ENCODE measurements around the gene OLA1. TPM values are rescaled to one million over a fixed set of nuclear protein-coding genes. Genes with fewer than 3 reads are reported as not detected.

Gene OLA1
- polyA plus RNA-seq, 1 experiment, result 36.7 TPM

DNA sequence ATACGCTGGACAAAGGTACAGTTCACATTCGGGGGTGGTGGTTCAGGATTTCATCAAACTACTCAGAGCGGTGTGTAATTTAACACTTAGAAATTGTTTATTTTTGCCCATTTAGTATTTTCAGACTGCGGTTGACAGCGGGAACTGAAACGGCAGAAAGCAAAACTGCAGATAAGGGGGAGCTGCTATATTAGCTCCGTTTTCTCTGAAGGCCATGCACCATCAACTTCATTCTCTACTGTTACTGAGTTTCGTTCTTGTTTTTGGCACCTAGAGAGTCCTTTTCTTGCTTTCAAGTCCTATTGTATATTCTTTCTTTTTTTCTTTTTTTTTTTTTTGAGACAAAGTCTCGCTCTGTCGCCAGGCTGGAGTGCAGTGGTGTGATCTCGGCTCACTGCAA is 161.6 kb downstream of the OLA1 start:
- CTCF ChIA-PET, result no interaction called here
- no peaks in the 10 kb centered on the region for H3K36me3 ChIP-seq (ENCODE audit: control insufficient read depth, insufficient read depth, low read length)
- H3K27me3 ChIP-seq (ENCODE audit: control insufficient read depth, insufficient read depth, low read length), result no peaks in the 10 kb centered on the region
- TF ChIP-seq, protein P1, sequence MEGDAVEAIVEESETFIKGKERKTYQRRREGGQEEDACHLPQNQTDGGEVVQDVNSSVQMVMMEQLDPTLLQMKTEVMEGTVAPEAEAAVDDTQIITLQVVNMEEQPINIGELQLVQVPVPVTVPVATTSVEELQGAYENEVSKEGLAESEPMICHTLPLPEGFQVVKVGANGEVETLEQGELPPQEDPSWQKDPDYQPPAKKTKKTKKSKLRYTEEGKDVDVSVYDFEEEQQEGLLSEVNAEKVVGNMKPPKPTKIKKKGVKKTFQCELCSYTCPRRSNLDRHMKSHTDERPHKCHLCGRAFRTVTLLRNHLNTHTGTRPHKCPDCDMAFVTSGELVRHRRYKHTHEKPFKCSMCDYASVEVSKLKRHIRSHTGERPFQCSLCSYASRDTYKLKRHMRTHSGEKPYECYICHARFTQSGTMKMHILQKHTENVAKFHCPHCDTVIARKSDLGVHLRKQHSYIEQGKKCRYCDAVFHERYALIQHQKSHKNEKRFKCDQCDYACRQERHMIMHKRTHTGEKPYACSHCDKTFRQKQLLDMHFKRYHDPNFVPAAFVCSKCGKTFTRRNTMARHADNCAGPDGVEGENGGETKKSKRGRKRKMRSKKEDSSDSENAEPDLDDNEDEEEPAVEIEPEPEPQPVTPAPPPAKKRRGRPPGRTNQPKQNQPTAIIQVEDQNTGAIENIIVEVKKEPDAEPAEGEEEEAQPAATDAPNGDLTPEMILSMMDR (IDR thresholded peaks at IDR 0.05; ENCODE audit: insufficient read depth, low read depth, low read length), result no peak
- H3K4me3 ChIP-seq (ENCODE audit: low read depth, low read length), result no peak overlapping the region
- DNase-seq (ENCODE audit: low read depth), result no peak
- POLR2A ChIA-PET, result no interaction called here

DNA sequence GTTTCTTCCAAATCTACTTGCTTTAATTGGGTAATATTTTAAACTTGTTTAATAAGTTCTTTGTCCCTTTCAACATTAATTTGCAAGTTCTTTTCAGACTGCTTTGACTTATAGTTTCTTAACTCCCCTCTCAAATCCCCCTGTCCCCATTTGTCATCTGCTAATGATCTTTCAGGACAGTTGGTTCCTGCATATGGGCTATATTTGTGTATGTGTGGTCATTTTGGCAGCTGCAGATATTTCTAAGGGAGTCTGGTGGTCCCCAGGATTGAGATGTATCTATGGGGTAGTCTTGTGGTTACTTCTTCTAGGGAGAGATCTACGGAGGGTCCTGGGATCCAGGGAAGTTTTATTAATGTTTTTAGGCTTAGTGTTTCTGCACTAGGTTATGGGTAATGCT is 162.6 kb downstream of the OLA1 start:
- TF ChIP-seq, protein P1 (IDR thresholded peaks at IDR 0.05; ENCODE audit: insufficient read depth, low read depth, low read length), result no peak
- no peaks in the 10 kb centered on the region for H3K27me3 ChIP-seq (ENCODE audit: control insufficient read depth, insufficient read depth, low read length)
- ChIA-PET CTCF (no interaction called here), POLR2A (no interaction called here)
- no peaks in the 10 kb centered on the region for H3K36me3 ChIP-seq (ENCODE audit: control insufficient read depth, insufficient read depth, low read length)
- no peak for DNase-seq (ENCODE audit: low read depth)
- no peak overlapping the region for H3K4me3 ChIP-seq (ENCODE audit: low read depth, low read length)

DNA sequence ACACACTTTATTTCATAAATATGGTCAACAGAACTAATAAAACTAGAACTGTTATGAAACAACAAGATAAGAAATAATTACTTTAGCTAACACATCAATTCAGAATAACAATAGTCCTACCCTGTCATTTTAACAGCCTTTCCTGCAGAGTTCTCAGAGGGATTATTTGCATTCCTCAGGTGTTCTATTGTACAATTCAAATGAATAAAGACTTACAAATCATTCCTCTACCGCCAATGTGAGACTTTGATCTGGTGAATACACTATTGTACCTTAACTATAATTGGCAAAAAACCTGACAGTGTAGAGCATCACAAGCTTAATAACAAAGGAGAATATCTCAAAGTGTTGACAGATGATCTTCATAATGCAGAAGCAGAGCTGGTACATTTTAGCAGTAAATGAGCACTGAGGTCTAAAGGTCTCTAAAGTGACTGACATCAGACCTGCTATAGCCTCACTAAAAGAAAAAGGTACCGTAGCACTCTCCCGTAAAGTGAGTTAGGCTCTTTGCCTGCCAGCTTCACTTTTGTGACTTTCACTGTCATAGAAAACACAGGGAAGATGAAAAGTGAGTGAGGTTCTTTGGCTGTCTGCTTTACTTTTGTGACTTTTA is 164.4 kb downstream of the OLA1 start:
- Histone ChIP-seq H3K36me3 (ENCODE audit: control insufficient read depth, insufficient read depth, low read length) (no peaks in the 10 kb centered on the region), H3K4me3 (ENCODE audit: low read depth, low read length) (no peak overlapping the region), H3K27me3 (ENCODE audit: control insufficient read depth, insufficient read depth, low read length) (no peaks in the 10 kb centered on the region)
- TF ChIP-seq, protein P1 (IDR thresholded peaks at IDR 0.05; ENCODE audit: insufficient read depth, low read depth, low read length), result no peak
- POLR2A ChIA-PET, result no interaction called here
- CTCF ChIA-PET, result no interaction called here
- no peak for DNase-seq (ENCODE audit: low read depth)

DNA sequence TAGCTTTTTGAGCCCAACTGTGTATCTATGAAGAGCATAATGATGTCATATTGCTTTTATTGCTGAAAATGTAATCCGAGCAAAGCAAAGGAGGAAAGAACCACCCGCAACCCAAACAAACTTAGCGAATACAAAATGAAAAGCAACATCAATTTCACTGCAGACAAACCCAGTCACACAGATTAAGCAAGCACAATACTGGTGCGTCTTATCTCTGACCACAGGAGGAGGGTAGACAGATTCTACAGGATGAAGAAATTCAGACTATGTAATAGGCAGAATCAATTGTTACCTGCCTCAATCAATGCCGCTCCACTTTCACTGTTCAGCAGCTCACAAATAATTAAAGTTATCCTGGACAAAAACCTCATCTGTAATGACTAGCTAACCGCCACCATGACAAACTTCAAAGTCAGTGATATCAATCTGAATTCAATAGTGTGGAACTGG is 167.6 kb downstream of the OLA1 start:
- no peaks in the 10 kb centered on the region for H3K36me3 ChIP-seq (ENCODE audit: control insufficient read depth, insufficient read depth, low read length)
- no peak for DNase-seq (ENCODE audit: low read depth)
- TF ChIP-seq, protein P1 (IDR thresholded peaks at IDR 0.05; ENCODE audit: insufficient read depth, low read depth, low read length), result no peak
- no peaks in the 10 kb centered on the region for H3K27me3 ChIP-seq (ENCODE audit: control insufficient read depth, insufficient read depth, low read length)
- ChIA-PET CTCF (no interaction called here), POLR2A (no interaction called here)
- no peak overlapping the region for H3K4me3 ChIP-seq (ENCODE audit: low read depth, low read length)

DNA sequence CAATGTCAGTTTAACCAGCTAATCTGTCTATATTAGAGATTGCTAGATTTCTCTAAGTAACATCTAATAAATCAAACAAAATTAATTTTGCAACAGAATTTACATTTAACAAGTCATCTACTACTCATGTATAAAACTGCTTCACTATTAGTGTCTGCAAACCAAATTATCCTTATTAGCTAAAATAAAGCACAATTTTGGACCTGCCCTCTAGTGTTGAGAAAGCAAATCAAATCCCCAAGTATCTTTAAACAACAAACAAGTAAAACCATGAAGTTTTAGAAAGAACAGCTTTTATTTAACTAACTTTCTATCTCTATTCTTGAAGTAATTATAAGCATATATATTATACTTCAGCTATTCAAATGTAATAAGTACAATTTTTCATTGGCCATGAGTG is 170.1 kb downstream of the OLA1 start:
- POLR2A ChIA-PET, result no interaction called here
- CTCF ChIA-PET, result interaction anchor here (1.0 to 1.6 kb wide), 5 partner anchors 11 to 263 kb away, joined by 3 to 5 read pairs (median 4); no protein-coding TSS in a partner anchor
- TF ChIP-seq, protein P1 (IDR thresholded peaks at IDR 0.05; ENCODE audit: insufficient read depth, low read depth, low read length), result peak; percentile 54
- H3K36me3 ChIP-seq (ENCODE audit: control insufficient read depth, insufficient read depth, low read length), result no peaks in the 10 kb centered on the region
- H3K4me3 ChIP-seq (ENCODE audit: low read depth, low read length), result no peak overlapping the region
- no peaks in the 10 kb centered on the region for H3K27me3 ChIP-seq (ENCODE audit: control insufficient read depth, insufficient read depth, low read length)
- no peak for DNase-seq (ENCODE audit: low read depth)

Measured in BJ (cell line).